H7 (cell line): Measurements from ENCODE around the gene PRAMEF10. TPM values are rescaled to one million over a fixed set of nuclear protein-coding genes. Genes with fewer than 3 reads are reported as not detected.

Source experiments
- total RNA-seq: library from RNA; depleted of rRNA; stranded (reverse); fragments of >200 nt; shearing (Covaris generic); gene quantifications from 2 replicates; pipeline ENCODE4 v1.2.3, GENCODE V29; 2014; rRNA removed

The PRAMEF10 gene
- total RNA-seq, 1 experiment from 2014 or later = not detected

Other genes with a start within 250 kb of the PRAMEF10 start
- gene AADACL3, start 182.2 kb downstream of the PRAMEF10 start, total RNA-seq = 0.22 and 0.28 TPM in 2 replicates
- gene CFAP107, start 152.1 kb downstream of the PRAMEF10 start, total RNA-seq = not detected in 2 replicates
- gene PRAMEF12, start 124.5 kb downstream of the PRAMEF10 start, total RNA-seq = not detected in 2 replicates
- not detected in 2 replicates for gene PRAMEF1, start 106.9 kb downstream of the PRAMEF10 start, total RNA-seq
- gene PRAMEF11, start 66.9 kb downstream of the PRAMEF10 start, total RNA-seq = not detected in 2 replicates
- not detected in 2 replicates for gene HNRNPCL1, start 49.5 kb downstream of the PRAMEF10 start, total RNA-seq
- not detected in 2 replicates for gene PRAMEF2, start 41.2 kb downstream of the PRAMEF10 start, total RNA-seq
- not detected in 2 replicates for gene PRAMEF4, start 12.1 kb downstream of the PRAMEF10 start, total RNA-seq
- gene PRAMEF7, start 18.3 kb upstream of the PRAMEF10 start, total RNA-seq = not detected in 2 replicates
- not detected in 2 replicates for gene PRAMEF6, start 49.3 kb upstream of the PRAMEF10 start, total RNA-seq
- gene PRAMEF27, start 158.3 kb upstream of the PRAMEF10 start, total RNA-seq = not detected in 2 replicates
- not detected in 2 replicates for gene HNRNPCL3, start 162.5 kb upstream of the PRAMEF10 start, total RNA-seq
- gene PRAMEF25, start 172.5 kb upstream of the PRAMEF10 start, total RNA-seq = not detected in 2 replicates
- gene HNRNPCL2, start 218.6 kb upstream of the PRAMEF10 start, total RNA-seq = not detected in 2 replicates